PC-9 (cell line): ENCODE measurements around the gene CTRB2. TPM values are rescaled to one million over a fixed set of nuclear protein-coding genes. Genes with fewer than 3 reads are reported as not detected.

ENCODE experiments used
- BruUV-seq: library from RNA; stranded (reverse); fragments of 400-500 nt; replicated peaks from 2 replicates; lab custom pipeline; 2021; lab: Mats Ljungman, UMichigan
- CTCF ChIA-PET: fragments of 300-600 bp; sonication (Branson Sonifier 250); formaldehyde crosslinking; loops from one replicate; lab custom pipeline; 2022; ENCODE audit warnings: antibody characterized with exemption; lab: Charles Lee
- POLR2A ChIA-PET: fragments of 300-600 bp; sonication (Branson Sonifier 250); formaldehyde crosslinking; loops from one replicate; lab custom pipeline; 2022; ENCODE audit warnings: antibody characterized with exemption; ENCODE audit not compliant: unreplicated experiment; lab: Charles Lee
- DNase-seq, 2 experiments: peaks; one replicate each; pipeline versions ENCODE4 v3.0.0 to v3.0.0-alpha.2; 2015 to 2022; ENCODE audit warnings: mixed read lengths in 1 of 2
- H2AFZ ChIP-seq: fragments of 200-600 bp; sonication (generic); 2 replicates; pipeline ENCODE4 v1.8.1; 2017; ENCODE audit warnings: antibody characterized with exemption
- H3F3A ChIP-seq: fragments of 200-600 bp; sonication (generic); 2 replicates; pipeline ENCODE4 v1.8.1; 2017; ENCODE audit warnings: antibody characterized with exemption, mild to moderate bottlenecking, low read depth; ENCODE audit not compliant: insufficient read depth
- H3K27ac ChIP-seq: fragments of 200-600 bp; sonication (generic); 2 replicates; pipeline ENCODE4 v1.6.1; 2016; ENCODE audit warnings: mixed run types
- H3K27me3 ChIP-seq: fragments of 200-600 bp; sonication (generic); 2 replicates; pipeline ENCODE4 v1.6.1; 2016; ENCODE audit warnings: low read depth, mixed run types; ENCODE audit not compliant: insufficient read depth
- H3K36me3 ChIP-seq: fragments of 200-600 bp; sonication (generic); 2 replicates; pipeline ENCODE4 v1.6.1; 2016; ENCODE audit warnings: low read depth, mixed run types
- H3K4me1 ChIP-seq: fragments of 200-600 bp; sonication (generic); replicated peaks from 2 replicates; pipeline ENCODE4 v1.6.1; 2016; ENCODE audit warnings: mixed run types; ENCODE audit not compliant: insufficient read depth
- H3K4me2 ChIP-seq: fragments of 200-600 bp; sonication (generic); 2 replicates; pipeline ENCODE4 v1.6.1; 2017; ENCODE audit warnings: mixed run types
- H3K4me3 ChIP-seq: fragments of 200-600 bp; sonication (generic); 2 replicates; pipeline ENCODE4 v1.6.1; 2016; ENCODE audit warnings: mixed run types
- H3K79me2 ChIP-seq: fragments of 200-600 bp; sonication (generic); 2 replicates; pipeline ENCODE4 v1.6.1; 2017; ENCODE audit warnings: low read depth, mixed run types
- H3K9me2 ChIP-seq: fragments of 200-600 bp; sonication (generic); 2 replicates; pipeline ENCODE4 v1.8.1; 2017; ENCODE audit warnings: mild to moderate bottlenecking; ENCODE audit not compliant: insufficient read depth
- H3K9me3 ChIP-seq: fragments of 200-600 bp; sonication (generic); 2 replicates; pipeline ENCODE4 v1.8.1; 2016; ENCODE audit warnings: low read depth; ENCODE audit not compliant: insufficient read depth
- H4K20me1 ChIP-seq: fragments of 200-600 bp; sonication (generic); 2 replicates; pipeline ENCODE4 v1.8.1; 2017; ENCODE audit not compliant: insufficient read depth
- CTCF ChIP-seq: fragments of 200-600 bp; sonication (generic); conservative IDR thresholded peaks from 2 replicates; pipeline ENCODE4 v1.6.1; 2017; ENCODE audit warnings: mixed run types, antibody characterized with exemption, mild to moderate bottlenecking, moderate library complexity
- EZH2 ChIP-seq: fragments of 200-600 bp; sonication (generic); IDR thresholded peaks from 2 replicates; pipeline ENCODE4 v1.8.0; 2017; ENCODE audit warnings: antibody characterized with exemption, low read depth
- intact Hi-C: fragments of 100-400 bp; cut with micrococcal nuclease; formaldehyde crosslinking; loops from one replicate; pipeline ENCODE4 v1.10.0; 2022; ENCODE audit not compliant: unreplicated experiment
- total RNA-seq: library from RNA; stranded (reverse); gene quantifications from 2 replicates; pipeline ENCODE4 v1.2.3, GENCODE V29; 2021

CTRB2 gene
- total RNA-seq, 1 experiment from 2014 or later = not detected

GRCh38 chr16:75227361-75228142, 20.6 kb upstream of the CTRB2 start:
- POLR2A ChIA-PET = no interaction called here
- Histone ChIP-seq H3F3A (peaks cover 5% of the 10 kb centered on the region; the same call in 1 of the 2 replicates), H3K4me3 (no peak overlapping the region), H2AFZ (no peak overlapping the region), H3K4me1 (no peaks in the 10 kb centered on the region), H3K27me3 (no peaks in the 10 kb centered on the region), H4K20me1 (peaks cover 6% of the 10 kb centered on the region), H3K9me3 (no peaks in the 10 kb centered on the region), H3K36me3 (peaks cover 4% of the 10 kb centered on the region; the same call in 1 of the 2 replicates), H3K27ac (no peak overlapping the region), H3K9me2 (no peaks in the 10 kb centered on the region), H3K4me2 (no peak overlapping the region), H3K79me2 (peaks cover 5% of the 10 kb centered on the region; the same call in 1 of the 2 replicates)
- TF ChIP-seq CTCF (no peak), EZH2 (no peak)
- DNase-seq = peak in 1 of 2 experiments; percentile 21
- intact Hi-C loops = no loop called here
- CTCF ChIA-PET = no interaction called here
- no TSS peak for BruUV-seq

DNA sequence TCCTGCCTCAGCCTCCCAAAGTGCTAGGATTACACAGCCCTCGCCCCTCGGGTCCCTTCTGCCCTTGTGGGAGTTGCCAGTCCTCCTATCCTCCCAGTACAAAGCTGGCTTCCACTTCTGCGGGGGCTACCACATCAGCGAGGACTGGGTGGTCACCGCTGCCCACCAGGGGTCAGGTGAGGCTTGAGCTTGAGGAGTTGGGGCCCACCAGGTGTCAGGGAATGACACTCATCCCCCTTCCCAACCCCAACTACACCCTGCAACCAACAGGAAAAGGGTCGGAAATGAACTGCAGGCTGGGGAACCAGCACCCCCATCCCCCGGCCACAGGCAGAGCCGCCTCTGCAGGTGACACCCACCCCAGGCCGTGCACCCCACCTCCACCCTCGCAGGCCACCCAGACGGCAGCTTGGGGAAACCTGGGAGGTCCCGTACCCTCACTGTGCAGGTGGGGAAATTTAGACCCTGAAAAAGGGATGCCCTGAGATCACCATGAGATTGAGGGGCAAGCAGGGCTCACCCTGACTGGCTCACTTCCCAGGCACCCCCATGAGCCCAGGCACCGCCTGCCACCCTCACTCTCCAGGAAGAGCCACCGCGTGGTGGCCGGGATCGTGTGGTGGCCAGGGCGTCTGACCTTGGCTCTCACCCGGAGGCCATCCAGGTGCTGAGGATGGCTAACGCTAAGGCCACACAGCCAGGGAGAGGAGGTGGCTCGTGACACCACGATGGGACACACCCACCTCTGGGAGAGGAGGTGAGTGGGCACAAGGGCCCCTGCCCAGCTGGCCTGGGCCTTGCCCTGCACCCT, 19.8 kb upstream of the CTRB2 start:
- H4K20me1 ChIP-seq = peaks cover 6% of the 10 kb centered on the region

More for the DNA sequence above, 19.8 kb upstream of the CTRB2 start:
- TF ChIP-seq EZH2 = no peak
- no peak for TF ChIP-seq CTCF
- ChIA-PET POLR2A (no interaction called here), CTCF (no interaction called here)
- Histone ChIP-seq H3K27me3 (no peaks in the 10 kb centered on the region), H3K9me3 (no peaks in the 10 kb centered on the region), H3K4me1 (no peaks in the 10 kb centered on the region), H3K4me2 (no peak overlapping the region), H3K4me3 (no peak overlapping the region), H3K9me2 (no peaks in the 10 kb centered on the region), H3F3A (no peaks in the 10 kb centered on the region), H3K36me3 (peaks cover 4% of the 10 kb centered on the region; the same call in 1 of the 2 replicates), H2AFZ (no peak overlapping the region), H3K27ac (no peak overlapping the region), H3K79me2 (no peaks in the 10 kb centered on the region)
- no peak for DNase-seq
- BruUV-seq = no TSS peak
- intact Hi-C loops = no loop called here
